Measurements from ENCODE around the gene DONSON. TPM values are rescaled to one million over a fixed set of nuclear protein-coding genes. Genes with fewer than 3 reads are reported as not detected.

The DONSON gene, protein sequence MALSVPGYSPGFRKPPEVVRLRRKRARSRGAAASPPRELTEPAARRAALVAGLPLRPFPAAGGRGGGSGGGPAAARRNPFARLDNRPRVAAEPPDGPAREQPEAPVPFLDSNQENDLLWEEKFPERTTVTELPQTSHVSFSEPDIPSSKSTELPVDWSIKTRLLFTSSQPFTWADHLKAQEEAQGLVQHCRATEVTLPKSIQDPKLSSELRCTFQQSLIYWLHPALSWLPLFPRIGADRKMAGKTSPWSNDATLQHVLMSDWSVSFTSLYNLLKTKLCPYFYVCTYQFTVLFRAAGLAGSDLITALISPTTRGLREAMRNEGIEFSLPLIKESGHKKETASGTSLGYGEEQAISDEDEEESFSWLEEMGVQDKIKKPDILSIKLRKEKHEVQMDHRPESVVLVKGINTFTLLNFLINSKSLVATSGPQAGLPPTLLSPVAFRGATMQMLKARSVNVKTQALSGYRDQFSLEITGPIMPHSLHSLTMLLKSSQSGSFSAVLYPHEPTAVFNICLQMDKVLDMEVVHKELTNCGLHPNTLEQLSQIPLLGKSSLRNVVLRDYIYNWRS
- total RNA-seq: 8.6 and 12.2 TPM in 2 replicates

DNA sequence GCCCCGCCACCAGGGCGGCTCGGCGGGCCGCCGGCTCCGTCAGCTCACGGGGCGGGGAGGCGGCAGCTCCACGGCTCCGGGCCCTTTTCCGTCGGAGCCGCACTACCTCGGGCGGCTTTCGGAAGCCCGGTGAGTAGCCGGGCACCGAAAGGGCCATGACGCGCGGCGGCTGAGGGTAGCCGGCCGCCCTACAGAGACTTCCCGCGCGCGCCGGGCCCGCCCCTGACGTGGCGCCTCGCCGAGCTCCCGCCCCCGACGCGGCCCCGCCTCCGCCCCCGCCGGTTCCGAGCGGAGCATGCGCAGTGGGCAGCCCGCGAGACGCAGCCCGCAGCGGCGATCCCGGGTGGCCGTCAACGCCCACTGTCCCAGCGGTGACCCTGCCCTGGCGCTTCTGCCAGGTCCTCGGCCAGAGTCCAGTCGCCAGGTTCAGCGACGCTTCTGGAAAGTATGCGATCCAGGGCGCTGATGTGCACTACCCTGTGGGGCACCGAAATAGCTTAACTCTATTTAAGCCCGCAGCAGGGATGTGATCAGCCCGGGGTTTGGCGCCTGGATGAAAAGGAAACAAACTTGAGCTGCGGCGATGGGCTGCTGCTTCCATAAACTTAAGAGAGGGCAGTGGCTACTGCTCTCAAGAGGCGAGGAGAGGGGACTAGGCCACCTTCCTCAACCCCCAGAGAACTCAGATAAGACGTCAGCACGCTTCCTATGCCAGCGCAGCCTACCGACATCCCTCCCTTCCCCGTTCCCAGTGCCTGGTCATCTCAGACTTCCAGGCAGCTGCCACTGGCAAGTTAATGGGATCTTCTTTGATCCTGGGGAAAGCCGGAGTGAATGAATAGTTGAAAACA lies at the start of gene DONSON:
Gene DONSON (minus strand): TSS at position 200 of the 851 bp plus-strand sequence. CDS start 43 bp downstream, at position 157.

DNA sequence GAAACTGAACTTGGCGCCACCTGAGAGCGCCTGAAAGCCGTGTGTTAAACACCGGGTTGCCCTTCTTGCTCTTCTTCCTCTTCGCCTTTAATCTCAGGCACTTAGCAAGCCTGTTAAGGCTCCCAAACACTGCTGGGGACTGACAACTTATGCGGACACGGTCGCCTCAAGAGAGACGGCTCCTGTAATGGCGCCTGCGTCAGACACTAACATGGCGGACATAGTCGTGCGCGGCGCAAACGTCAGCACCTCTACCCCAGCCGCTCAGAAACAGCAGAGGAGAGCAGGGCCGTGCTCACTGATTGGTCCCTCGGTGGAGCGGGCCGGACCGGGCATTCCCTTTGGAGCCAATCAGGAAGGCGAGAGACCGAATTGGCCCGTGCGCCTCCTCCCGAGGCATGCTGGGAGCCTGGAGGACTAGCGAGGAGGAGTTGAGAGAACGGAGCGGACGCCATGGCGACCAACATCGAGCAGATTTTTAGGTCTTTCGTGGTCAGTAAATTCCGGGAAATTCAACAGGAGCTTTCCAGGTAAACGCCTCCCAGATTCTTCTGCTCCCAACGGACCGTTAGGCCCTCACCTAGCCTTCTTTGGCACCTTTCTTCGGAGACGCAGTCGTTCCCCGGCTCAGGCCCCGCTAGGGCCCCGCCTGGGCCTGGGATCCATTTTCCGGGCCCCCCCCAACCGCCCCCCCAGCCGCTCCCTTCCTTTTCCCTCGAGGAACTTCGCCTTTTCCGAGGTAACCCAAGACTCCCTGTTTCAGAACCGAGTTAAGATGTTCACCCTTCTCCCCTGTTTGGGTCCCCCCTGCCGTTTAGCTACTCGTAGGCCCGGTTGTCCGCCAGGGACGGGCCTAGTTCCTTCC lies 45.6 kb downstream of the DONSON start, which contains the start of gene SON:
Gene SON (plus strand): TSS at position 399 of the 865 bp plus-strand sequence. CDS start 55 bp downstream, at position 454.

DNA sequence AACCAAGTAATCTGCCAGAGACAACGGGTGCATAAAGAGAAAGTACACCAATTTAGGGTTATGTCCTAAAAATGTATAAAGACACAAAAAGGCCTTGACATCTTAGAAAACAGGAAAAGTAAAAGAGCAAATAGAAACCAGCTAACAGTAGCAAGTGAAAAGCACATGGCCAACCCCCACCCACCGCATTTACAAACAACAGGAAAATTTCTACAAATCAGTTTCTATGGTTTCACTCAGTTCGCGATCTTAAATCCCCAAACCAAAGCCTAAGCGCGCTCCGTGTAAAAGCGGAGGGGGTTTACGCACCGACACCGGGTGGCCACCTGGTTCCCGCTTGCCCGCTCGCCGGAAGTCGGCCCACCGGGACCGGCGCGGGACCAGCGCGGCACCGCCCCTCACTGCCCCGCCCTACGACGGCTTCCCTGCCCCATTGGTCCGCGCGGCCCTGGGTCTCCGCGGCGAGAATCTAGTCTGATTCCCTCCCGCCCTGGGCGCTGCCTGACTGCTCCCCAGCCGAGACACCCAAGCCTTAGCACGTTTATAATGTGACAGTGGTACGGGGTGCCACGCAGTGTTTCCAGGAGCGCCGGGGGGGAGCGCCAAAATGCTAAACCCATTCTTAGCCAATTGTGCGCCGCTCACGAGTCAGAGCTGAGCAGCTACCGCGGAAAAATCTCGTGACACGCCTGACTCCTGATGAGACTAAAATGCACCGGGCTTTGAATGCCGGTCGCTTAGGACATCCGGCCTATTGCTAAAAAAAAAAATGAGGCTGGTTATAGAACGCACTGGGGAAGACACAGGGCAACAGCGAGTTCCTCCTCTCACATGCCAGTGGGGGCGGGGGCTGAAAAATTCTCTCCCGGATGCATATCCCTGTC lies 46.5 kb downstream of the DONSON start, which contains the start of gene GART:
Gene GART (minus strand): TSS at position 362 of the 884 bp plus-strand sequence. CDS start 2,802 bp downstream, outside the sequence.

Other genes with a start within 250 kb of the DONSON start
- gene IFNGR2, start 185.3 kb downstream of the DONSON start, total RNA-seq: 50.9 and 52.1 TPM in 2 replicates
- gene TMEM50B, start 108.7 kb downstream of the DONSON start, total RNA-seq: 46.3 and 49.7 TPM in 2 replicates
- gene DNAJC28, start 97.0 kb downstream of the DONSON start, total RNA-seq: 1.1 and 1.5 TPM in 2 replicates
- gene GART, start 46.6 kb downstream of the DONSON start, total RNA-seq: 66.9 and 75.9 TPM in 2 replicates
- 133 and 183 TPM in 2 replicates for gene SON, start 45.6 kb downstream of the DONSON start, total RNA-seq
- 16.4 and 19.1 TPM in 2 replicates for gene CRYZL1, start 53.1 kb upstream of the DONSON start, total RNA-seq
- gene ITSN1, start 53.8 kb upstream of the DONSON start, total RNA-seq: 61.8 and 65.1 TPM in 2 replicates